GM23338 (cell line): Measurements from ENCODE around the gene ADAMTS1. TPM values are rescaled to one million over a fixed set of nuclear protein-coding genes. Genes with fewer than 3 reads are reported as not detected.

Experiments used
- ATAC-seq: fragments of 200-7000 bp; cut with Tn5 transposase; 3 replicates; pipeline ENCODE4 v1.9.1; 2020
- DNase-seq: peaks from one replicate; pipeline ENCODE4 v3.0.0-alpha.2; 2015; ENCODE audit warnings: low spot score
- H2AFZ ChIP-seq: fragments of 200-600 bp; sonication (generic); 2 replicates; pipeline ENCODE4 v1.8.0; 2016; ENCODE audit warnings: antibody characterized with exemption, mild to moderate bottlenecking, moderate library complexity
- H3F3A ChIP-seq: fragments of 200-600 bp; sonication (generic); replicated peaks from 2 replicates; pipeline ENCODE4 v1.8.0; 2017; ENCODE audit warnings: antibody characterized with exemption, mixed run types, low read depth
- H3K27ac ChIP-seq: fragments of 200-600 bp; sonication (generic); 2 replicates; pipeline ENCODE4 v1.6.1; 2016; ENCODE audit warnings: low read depth
- H3K27me3 ChIP-seq: fragments of 200-600 bp; sonication (generic); 2 replicates; pipeline ENCODE4 v1.8.0; 2016; ENCODE audit warnings: mild to moderate bottlenecking, mixed run types, moderate library complexity; ENCODE audit not compliant: insufficient read depth
- H3K36me3 ChIP-seq: fragments of 200-600 bp; sonication (generic); 2 replicates; pipeline ENCODE4 v1.8.0; 2016; ENCODE audit warnings: mild to moderate bottlenecking; ENCODE audit not compliant: insufficient read depth
- H3K4me1 ChIP-seq: fragments of 200-600 bp; sonication (generic); 2 replicates; pipeline ENCODE4 v1.8.0; 2016; ENCODE audit warnings: mild to moderate bottlenecking, moderate library complexity; ENCODE audit not compliant: insufficient read depth
- H3K4me2 ChIP-seq: fragments of 200-600 bp; sonication (generic); 2 replicates; pipeline ENCODE4 v1.7.1; 2017; ENCODE audit warnings: mixed run types
- H3K4me3 ChIP-seq: fragments of 200-600 bp; sonication (generic); 2 replicates; pipeline ENCODE4 v1.6.1; 2016; ENCODE audit warnings: mixed run types
- H3K79me2 ChIP-seq: fragments of 200-600 bp; sonication (generic); replicated peaks from 2 replicates; pipeline ENCODE4 v1.8.0; 2017; ENCODE audit warnings: mild to moderate bottlenecking; ENCODE audit not compliant: insufficient read depth
- H3K9me2 ChIP-seq: fragments of 200-600 bp; sonication (generic); 2 replicates; pipeline ENCODE4 v1.8.0; 2017; ENCODE audit not compliant: insufficient read depth
- H4K20me1 ChIP-seq: fragments of 200-600 bp; sonication (generic); replicated peaks from 2 replicates; pipeline ENCODE4 v1.8.0; 2017; ENCODE audit warnings: mild to moderate bottlenecking; ENCODE audit not compliant: insufficient read depth
- H3K27ac Mint-ChIP-seq: 2 replicates; pipeline ENCODE4 v1.8.0; 2020; ENCODE audit warnings: inconsistent platforms, mild to moderate bottlenecking, moderate library complexity, mixed read lengths
- H3K27me3 Mint-ChIP-seq: 3 replicates; pipeline ENCODE4 v1.8.0; 2022; ENCODE audit warnings: low read depth, mild to moderate bottlenecking, moderate library complexity, mixed read lengths, inconsistent platforms; ENCODE audit not compliant: insufficient read depth, poor library complexity
- H3K36me3 Mint-ChIP-seq: 3 replicates; pipeline ENCODE4 v1.8.0; 2021; ENCODE audit warnings: low read depth, mild to moderate bottlenecking, inconsistent platforms, moderate library complexity, mixed read lengths
- H3K4me1 Mint-ChIP-seq: 3 replicates; pipeline ENCODE4 v1.8.0; 2020; ENCODE audit warnings: mild to moderate bottlenecking, inconsistent platforms, mixed read lengths
- H3K4me3 Mint-ChIP-seq: 3 replicates; pipeline ENCODE4 v1.8.0; 2021; ENCODE audit warnings: moderate library complexity, mild to moderate bottlenecking, inconsistent platforms, mixed read lengths
- H3K9me3 Mint-ChIP-seq: 3 replicates; pipeline ENCODE4 v1.8.0; 2020; ENCODE audit warnings: moderate library complexity, mild to moderate bottlenecking, inconsistent platforms, mixed read lengths
- CREB1 ChIP-seq: fragments of 250-450 bp; sonication (Bioruptor Pico); IDR thresholded peaks from 2 replicates; pipeline ENCODE4 v1.5.0; 2020; ENCODE audit warnings: low read depth, mild to moderate bottlenecking, moderate library complexity
- EZH2 ChIP-seq: fragments of 200-600 bp; sonication (generic); IDR thresholded peaks from one replicate; pipeline ENCODE4 v1.8.0; 2017; ENCODE audit warnings: antibody characterized with exemption, mild to moderate bottlenecking, low read depth; ENCODE audit not compliant: unreplicated experiment
- EZH2phosphoT487 ChIP-seq: fragments of 200-600 bp; sonication (generic); IDR thresholded peaks from one replicate; pipeline ENCODE4 v1.8.1; 2018; ENCODE audit warnings: antibody characterized with exemption; ENCODE audit not compliant: unreplicated experiment
- JUNB ChIP-seq: IDR thresholded peaks from one replicate; pipeline ENCODE4 v1.6.1; 2016; ENCODE audit warnings: antibody characterized with exemption; ENCODE audit not compliant: unreplicated experiment
- NANOG ChIP-seq: IDR thresholded peaks from 2 replicates; pipeline ENCODE4 v1.6.1; 2016; ENCODE audit warnings: antibody characterized with exemption, borderline replicate concordance
- POLR2AphosphoS5 ChIP-seq: IDR thresholded peaks from 2 replicates; pipeline ENCODE4 v1.6.1; 2016; ENCODE audit warnings: antibody characterized with exemption, low read depth
- REST ChIP-seq: IDR thresholded peaks from one replicate; pipeline ENCODE4 v1.6.1; 2018; ENCODE audit warnings: antibody characterized with exemption; ENCODE audit not compliant: unreplicated experiment
- STAT1 ChIP-seq: IDR thresholded peaks from one replicate; pipeline ENCODE4 v1.6.1; 2016; ENCODE audit warnings: antibody characterized with exemption; ENCODE audit not compliant: unreplicated experiment
- ZNF114 ChIP-seq: fragments of 250-450 bp; sonication (Bioruptor Pico); IDR thresholded peaks from 2 replicates; pipeline ENCODE4 v1.5.0; 2020; ENCODE audit warnings: mild to moderate bottlenecking, moderate library complexity
- ZNF331 ChIP-seq: fragments of 250-450 bp; sonication (Bioruptor Pico); IDR thresholded peaks from 2 replicates; pipeline ENCODE4 v1.5.0; 2020; ENCODE audit warnings: low read depth, mild to moderate bottlenecking, moderate library complexity
- ZNF462 ChIP-seq: fragments of 250-450 bp; sonication (Bioruptor Pico); IDR thresholded peaks from 2 replicates; pipeline ENCODE4 v1.5.0; 2020; ENCODE audit warnings: mild to moderate bottlenecking, moderate library complexity
- polyA plus RNA-seq: library from polyadenylated mRNA; unstranded; fragments of >200 nt; fragmentation: Nextera tagmentation; extraction: Ambion mirVana; gene quantifications from 2 replicates; pipeline ENCODE4 v1.2.1, GENCODE V29; 2016
- total RNA-seq: library from RNA; depleted of rRNA; stranded (reverse); fragments of >200 nt; shearing (Covaris generic); gene quantifications from 2 replicates; pipeline ENCODE4 v1.2.3, GENCODE V29; 2014
- TF ChIP-seq, protein P1 (sequence below), 2 experiments: fragments of 200-600 bp in 1 of 2; sonication (generic) in 1 of 2; conservative IDR thresholded peaks; 2 replicates each; pipeline versions ENCODE4 v1.5.1 to v1.6.1; 2016 to 2017; ENCODE audit warnings: antibody characterized with exemption in 2 of 2, low read depth in 2 of 2, mild to moderate bottlenecking in 2 of 2, moderate library complexity in 1 of 2
- TF ChIP-seq, protein P2 (sequence below): IDR thresholded peaks from 2 replicates; pipeline ENCODE4 v1.6.1; 2016; ENCODE audit warnings: antibody characterized with exemption

Gene ADAMTS1
- total and polyA plus RNA-seq, 2 experiments from 2014 or later, result 6.1 to 15.4 TPM

- Histone ChIP-seq H3K36me3 (peaks cover 41% of the 10 kb centered on the region), H3F3A (no peaks in the 10 kb centered on the region), H3K27ac (no peak overlapping the region), H3K27me3 (peaks cover 29% of the 10 kb centered on the region), H3K4me1 (peaks cover 3% of the 10 kb centered on the region; the same call in 1 of the 2 replicates), H3K9me2 (no peaks in the 10 kb centered on the region), H4K20me1 (no peaks in the 10 kb centered on the region), H3K4me3 (peak overlapping the region; percentile 88), H3K79me2 (peaks cover 35% of the 10 kb centered on the region), H2AFZ (no peak overlapping the region), H3K4me2 (peak overlapping the region; percentile 92)
- Mint-ChIP-seq H3K27ac (peak overlapping the region; percentile 84; the same call in 1 of the 2 replicates), H3K4me3 (peak overlapping the region; percentile 93), H3K27me3 (peaks cover 35% of the 10 kb centered on the region), H3K36me3 (peaks cover 60% of the 10 kb centered on the region), H3K9me3 (peaks cover 3% of the 10 kb centered on the region; the same call in 2 of the 3 replicates), H3K4me1 (peaks cover 19% of the 10 kb centered on the region)
- ATAC-seq (no peak), DNase-seq (no peak)
- TF ChIP-seq EZH2 (no peak), REST (no peak), JUNB (no peak), CREB1 (CRISPR knock-in tag) (no peak), ZNF114 (CRISPR knock-in tag) (no peak), STAT1 (no peak), EZH2phosphoT487 (no peak), ZNF462 (CRISPR knock-in tag) (no peak), POLR2AphosphoS5 (no peak), ZNF331 (CRISPR knock-in tag) (no peak), NANOG (no peak)
- TF ChIP-seq, protein P1, sequence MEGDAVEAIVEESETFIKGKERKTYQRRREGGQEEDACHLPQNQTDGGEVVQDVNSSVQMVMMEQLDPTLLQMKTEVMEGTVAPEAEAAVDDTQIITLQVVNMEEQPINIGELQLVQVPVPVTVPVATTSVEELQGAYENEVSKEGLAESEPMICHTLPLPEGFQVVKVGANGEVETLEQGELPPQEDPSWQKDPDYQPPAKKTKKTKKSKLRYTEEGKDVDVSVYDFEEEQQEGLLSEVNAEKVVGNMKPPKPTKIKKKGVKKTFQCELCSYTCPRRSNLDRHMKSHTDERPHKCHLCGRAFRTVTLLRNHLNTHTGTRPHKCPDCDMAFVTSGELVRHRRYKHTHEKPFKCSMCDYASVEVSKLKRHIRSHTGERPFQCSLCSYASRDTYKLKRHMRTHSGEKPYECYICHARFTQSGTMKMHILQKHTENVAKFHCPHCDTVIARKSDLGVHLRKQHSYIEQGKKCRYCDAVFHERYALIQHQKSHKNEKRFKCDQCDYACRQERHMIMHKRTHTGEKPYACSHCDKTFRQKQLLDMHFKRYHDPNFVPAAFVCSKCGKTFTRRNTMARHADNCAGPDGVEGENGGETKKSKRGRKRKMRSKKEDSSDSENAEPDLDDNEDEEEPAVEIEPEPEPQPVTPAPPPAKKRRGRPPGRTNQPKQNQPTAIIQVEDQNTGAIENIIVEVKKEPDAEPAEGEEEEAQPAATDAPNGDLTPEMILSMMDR (conservative IDR thresholded peaks at IDR 0.05; ENCODE audit: low read depth in 2 of 2), result no peak
- TF ChIP-seq, protein P2, sequence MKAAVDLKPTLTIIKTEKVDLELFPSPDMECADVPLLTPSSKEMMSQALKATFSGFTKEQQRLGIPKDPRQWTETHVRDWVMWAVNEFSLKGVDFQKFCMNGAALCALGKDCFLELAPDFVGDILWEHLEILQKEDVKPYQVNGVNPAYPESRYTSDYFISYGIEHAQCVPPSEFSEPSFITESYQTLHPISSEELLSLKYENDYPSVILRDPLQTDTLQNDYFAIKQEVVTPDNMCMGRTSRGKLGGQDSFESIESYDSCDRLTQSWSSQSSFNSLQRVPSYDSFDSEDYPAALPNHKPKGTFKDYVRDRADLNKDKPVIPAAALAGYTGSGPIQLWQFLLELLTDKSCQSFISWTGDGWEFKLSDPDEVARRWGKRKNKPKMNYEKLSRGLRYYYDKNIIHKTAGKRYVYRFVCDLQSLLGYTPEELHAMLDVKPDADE, result no peak
Measured at GRCh38 chr21:26842300-26842699, 2.9 kb downstream of the ADAMTS1 start.
